Measurements from ENCODE around the gene SLC44A3.
"Not testable (repeated sequence)": the region's sequence is repeated elsewhere in the genome, so short reads cannot be mapped to it uniquely, and the experiment has no call there.

SLC44A3 gene

GRCh38 chr1:94935034-94935433 lies 114.9 kb downstream of the SLC44A3 start:
- no peak for ATAC-seq
- no peak overlapping the region for H3K27ac Mint-ChIP-seq

GRCh38 chr1:94935476-94935875 lies 115.3 kb downstream of the SLC44A3 start:
- no peak overlapping the region for H3K27ac Mint-ChIP-seq
- ATAC-seq = no peak
- no peak overlapping the region for H3K4me3 Mint-ChIP-seq

More at GRCh38 chr1:94935034-94935433, 114.9 kb downstream of the SLC44A3 start:
- no peaks in the 10 kb centered on the region for H3K4me1 Mint-ChIP-seq
- no peaks in the 10 kb centered on the region for H3K36me3 Mint-ChIP-seq
- H3K4me3 Mint-ChIP-seq = no peak overlapping the region
- H3K9me3 Mint-ChIP-seq = no peaks in the 10 kb centered on the region
- H3K27me3 Mint-ChIP-seq = peaks cover 9% of the 10 kb centered on the region

GRCh38 chr1:94936861-94937620 lies 116.9 kb downstream of the SLC44A3 start:
- H3K27me3 Mint-ChIP-seq = peaks cover 9% of the 10 kb centered on the region
- no peak overlapping the region for H3K27ac Mint-ChIP-seq
- H3K4me3 Mint-ChIP-seq = no peak overlapping the region
- ATAC-seq = no peak
- H3K4me1 Mint-ChIP-seq = no peaks in the 10 kb centered on the region
- H3K9me3 Mint-ChIP-seq = no peaks in the 10 kb centered on the region
- H3K36me3 Mint-ChIP-seq = no peaks in the 10 kb centered on the region

More at GRCh38 chr1:94935476-94935875, 115.3 kb downstream of the SLC44A3 start:
- Mint-ChIP-seq H3K9me3 (no peaks in the 10 kb centered on the region), H3K36me3 (no peaks in the 10 kb centered on the region), H3K27me3 (peaks cover 9% of the 10 kb centered on the region), H3K4me1 (no peaks in the 10 kb centered on the region)

- H3K4me1 Mint-ChIP-seq = no peaks in the 10 kb centered on the region
- H3K4me3 Mint-ChIP-seq = no peak overlapping the region
- H3K27me3 Mint-ChIP-seq = peaks cover 9% of the 10 kb centered on the region
- no peak overlapping the region for H3K27ac Mint-ChIP-seq
- H3K9me3 Mint-ChIP-seq = no peaks in the 10 kb centered on the region
- H3K36me3 Mint-ChIP-seq = no peaks in the 10 kb centered on the region
- ATAC-seq = no peak
Observed at GRCh38 chr1:94937820-94938219, 117.7 kb downstream of the SLC44A3 start.

- no peaks in the 10 kb centered on the region for H3K9me3 Mint-ChIP-seq
- H3K4me3 Mint-ChIP-seq = no peak overlapping the region
- H3K27me3 Mint-ChIP-seq = peaks cover 21% of the 10 kb centered on the region
- H3K27ac Mint-ChIP-seq = no peak overlapping the region
- no peaks in the 10 kb centered on the region for H3K4me1 Mint-ChIP-seq
- no peaks in the 10 kb centered on the region for H3K36me3 Mint-ChIP-seq
- no peak for ATAC-seq
Observed at GRCh38 chr1:94940738-94941137, 120.6 kb downstream of the SLC44A3 start.

- not testable (repeated sequence) for H3K4me1 Mint-ChIP-seq, H3K36me3 Mint-ChIP-seq, ATAC-seq, H3K9me3 Mint-ChIP-seq, H3K4me3 Mint-ChIP-seq, H3K27ac Mint-ChIP-seq
- peaks cover 21% of the 10 kb centered on the region for H3K27me3 Mint-ChIP-seq
Observed at GRCh38 chr1:94941480-94941879, 121.3 kb downstream of the SLC44A3 start.

- Mint-ChIP-seq H3K4me1 (no peaks in the 10 kb centered on the region), H3K27ac (no peak overlapping the region), H3K27me3 (peaks cover 21% of the 10 kb centered on the region), H3K36me3 (no peaks in the 10 kb centered on the region), H3K4me3 (no peak overlapping the region), H3K9me3 (no peaks in the 10 kb centered on the region)
- ATAC-seq = no peak
Observed at GRCh38 chr1:94942171-94943128, 122.3 kb downstream of the SLC44A3 start.
